A673 (cell line): Measurements from ENCODE around the gene CCR4. TPM values are rescaled to one million over a fixed set of nuclear protein-coding genes. Genes with fewer than 3 reads are reported as not detected.

Source experiments
- BruUV-seq: library from RNA; stranded (reverse); fragments of 400-500 nt; replicated peaks from 2 replicates; lab custom pipeline; 2021; lab: Mats Ljungman, UMichigan
- CTCF ChIA-PET: fragments of 300-600 bp; sonication (Branson Sonifier 250); formaldehyde crosslinking; loops from one replicate; lab custom pipeline; 2022; ENCODE audit warnings: antibody characterized with exemption; lab: Charles Lee
- POLR2A ChIA-PET: fragments of 300-600 bp; sonication (Branson Sonifier 250); formaldehyde crosslinking; loops from one replicate; lab custom pipeline; 2022; ENCODE audit warnings: antibody characterized with exemption; ENCODE audit not compliant: low non-redundant PET; lab: Charles Lee
- DNase-seq: peaks from one replicate; pipeline ENCODE4 v3.0.0-alpha.2; 2015; ENCODE audit warnings: low spot score
- H3K27ac ChIP-seq: fragments of 200-600 bp; sonication (generic); 2 replicates; pipeline ENCODE4 v1.5.1; 2016; ENCODE audit warnings: mixed run types, low read depth, mild to moderate bottlenecking, mixed read lengths, antibody characterized with exemption, low read length; ENCODE audit not compliant: poor library complexity, severe bottlenecking
- H3K27me3 ChIP-seq: fragments of 200-600 bp; sonication (generic); replicated peaks from 2 replicates; pipeline ENCODE4 v1.6.1; 2017; ENCODE audit warnings: mixed run types, low read depth, mild to moderate bottlenecking, mixed read lengths, antibody characterized with exemption, low read length; ENCODE audit not compliant: insufficient read depth, poor library complexity
- H3K36me3 ChIP-seq: fragments of 200-600 bp; sonication (generic); 2 replicates; pipeline ENCODE4 v1.6.1; 2016; ENCODE audit warnings: mixed run types, mild to moderate bottlenecking, mixed read lengths, antibody characterized with exemption, low read length; ENCODE audit not compliant: insufficient read depth, poor library complexity, severe bottlenecking
- H3K4me1 ChIP-seq: fragments of 200-600 bp; sonication (generic); 2 replicates; pipeline ENCODE4 v1.6.1; 2017; ENCODE audit warnings: mixed run types, mild to moderate bottlenecking, mixed read lengths, antibody characterized with exemption, low read length; ENCODE audit not compliant: insufficient read depth, poor library complexity, severe bottlenecking
- H3K4me3 ChIP-seq: fragments of 200-600 bp; sonication (generic); 2 replicates; pipeline ENCODE4 v1.5.1; 2016; ENCODE audit warnings: low read depth, mixed run types, mild to moderate bottlenecking, mixed read lengths, low read length; ENCODE audit not compliant: poor library complexity, severe bottlenecking
- H3K9me3 ChIP-seq: fragments of 200-600 bp; sonication (generic); 2 replicates; pipeline ENCODE4 v1.6.1; 2016; ENCODE audit warnings: mixed run types, low read depth, mild to moderate bottlenecking, mixed read lengths, antibody characterized with exemption, low read length; ENCODE audit not compliant: poor library complexity, severe bottlenecking
- CTCF ChIP-seq: fragments of 300-800, 200-600 bp; sonication (generic); conservative IDR thresholded peaks from 2 replicates; pipeline ENCODE4 v1.5.1; 2017; ENCODE audit warnings: low read depth, mild to moderate bottlenecking, antibody characterized with exemption, low read length, moderate library complexity, mixed read lengths
- EZH2 ChIP-seq: fragments of 200-600 bp; sonication (generic); IDR thresholded peaks from 2 replicates; pipeline ENCODE4 v1.6.1; 2017; ENCODE audit warnings: borderline replicate concordance, low read depth, mild to moderate bottlenecking, mixed read lengths, antibody characterized with exemption, low read length; ENCODE audit not compliant: poor library complexity, severe bottlenecking
- intact Hi-C: fragments of 100-400 bp; cut with micrococcal nuclease; formaldehyde crosslinking; loops from one replicate; pipeline ENCODE4 v1.10.0; 2022; ENCODE audit not compliant: unreplicated experiment
- total RNA-seq: library from RNA; stranded (reverse); gene quantifications from 2 replicates; pipeline ENCODE4 v1.2.3, GENCODE V29; 2021

The CCR4 gene
- total RNA-seq, 1 experiment from 2014 or later, result not detected

GRCh38 chr3:32952369-32953077, 1.1 kb downstream of the CCR4 start:
- TF ChIP-seq EZH2, result no peak
- no peak for TF ChIP-seq CTCF
- H3K36me3 ChIP-seq, result no peaks in the 10 kb centered on the region
- H3K4me3 ChIP-seq, result no peak overlapping the region
- intact Hi-C loops, result no loop called here
- POLR2A ChIA-PET, result no interaction called here
- H3K4me1 ChIP-seq, result no peaks in the 10 kb centered on the region
- H3K9me3 ChIP-seq, result no peaks in the 10 kb centered on the region
- BruUV-seq, result no TSS peak
- CTCF ChIA-PET, result no interaction called here
- no peak overlapping the region for H3K27ac ChIP-seq
- no peak for DNase-seq
- no peaks in the 10 kb centered on the region for H3K27me3 ChIP-seq

DNA sequence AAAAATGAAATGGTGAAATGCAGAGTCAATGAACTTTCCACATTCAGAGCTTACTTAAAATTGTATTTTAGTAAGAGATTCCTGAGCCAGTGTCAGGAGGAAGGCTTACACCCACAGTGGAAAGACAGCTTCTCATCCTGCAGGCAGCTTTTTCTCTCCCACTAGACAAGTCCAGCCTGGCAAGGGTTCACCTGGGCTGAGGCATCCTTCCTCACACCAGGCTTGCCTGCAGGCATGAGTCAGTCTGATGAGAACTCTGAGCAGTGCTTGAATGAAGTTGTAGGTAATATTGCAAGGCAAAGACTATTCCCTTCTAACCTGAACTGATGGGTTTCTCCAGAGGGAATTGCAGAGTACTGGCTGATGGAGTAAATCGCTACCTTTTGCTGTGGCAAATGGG, 3.1 kb downstream of the CCR4 start:
- no peaks in the 10 kb centered on the region for H3K4me1 ChIP-seq
- H3K36me3 ChIP-seq, result no peaks in the 10 kb centered on the region
- no peaks in the 10 kb centered on the region for H3K27me3 ChIP-seq
- ChIA-PET POLR2A (no interaction called here), CTCF (no interaction called here)
- H3K27ac ChIP-seq, result no peak overlapping the region
- no peak for DNase-seq
- no peak overlapping the region for H3K4me3 ChIP-seq
- H3K9me3 ChIP-seq, result no peaks in the 10 kb centered on the region
- intact Hi-C loops, result no loop called here
- TF ChIP-seq CTCF (no peak), EZH2 (no peak)
- no TSS peak for BruUV-seq

- CTCF ChIA-PET, result no interaction called here
- POLR2A ChIA-PET, result interaction anchor here (0.6 kb wide), 1 partner anchor 465 kb away, joined by 3 read pairs; no protein-coding TSS in a partner anchor
- Histone ChIP-seq H3K4me3 (no peak overlapping the region), H3K4me1 (no peaks in the 10 kb centered on the region), H3K27me3 (no peaks in the 10 kb centered on the region), H3K27ac (no peak overlapping the region), H3K36me3 (no peaks in the 10 kb centered on the region), H3K9me3 (no peaks in the 10 kb centered on the region)
- DNase-seq, result no peak
- TF ChIP-seq CTCF (no peak), EZH2 (no peak)
- intact Hi-C loops, result no loop called here
- BruUV-seq, result no TSS peak
These were observed 5.5 kb downstream of the CCR4 start for GRCh38 chr3:32956750-32957570.
